Measurements from ENCODE around the gene NCAPD2. TPM values are rescaled to one million over a fixed set of nuclear protein-coding genes. Genes with fewer than 3 reads are reported as not detected.

The NCAPD2 gene
- total and polyA plus RNA-seq, 2 of the 4 experiments (the other 2 are of a cell fraction), result 35.6 to 57.9 TPM

- no peak for TF ChIP-seq BHLHE40 (IDR thresholded peaks at IDR 0.05; ENCODE audit: low read depth, low read length)
- TF ChIP-seq CHD1 (IDR thresholded peaks at IDR 0.05; ENCODE audit: low read depth, low read length), result no peak
These were observed 32.3 kb upstream of the NCAPD2 start (continued) for GRCh38 chr12:6461401-6462233.

- CTCF ChIA-PET, result no interaction called here
- H3K14ac ChIP-seq (replicated peaks; ENCODE audit: low read depth, low read length), result no peak overlapping the region
- no peaks in the 10 kb centered on the region for H3K27me3 ChIP-seq (ENCODE audit: control insufficient read depth, insufficient read depth, low read length)
- 90% methylated on average over 9 of the region's 14 CpGs; no CpG with 5 or more reads in 1 of the 2 experiments for WGBS, 2 experiments (ENCODE audit: extremely low coverage in 2 of 2, insufficient read length in 1 of 2)
- no peak overlapping the region for H4K91ac ChIP-seq (ENCODE audit: insufficient read depth, low read depth, low read length)
- no peak overlapping the region for H2BK20ac ChIP-seq (ENCODE audit: low read depth, low read length)
- H4K20me1 ChIP-seq (ENCODE audit: insufficient read depth, low read length), result peaks cover 5% of the 10 kb centered on the region; the same call in 1 of the 2 replicates
- H4K5ac ChIP-seq (ENCODE audit: low read depth, low read length), result no peak overlapping the region
- H2BK120ac ChIP-seq (ENCODE audit: low read depth, low read length), result no peak overlapping the region
- H4K8ac ChIP-seq (ENCODE audit: low read depth in 2 of 2, low read length in 2 of 2), result no peak overlapping the region
- DNase-seq (no peak), ATAC-seq (ENCODE audit: low read depth) (no peak)
- no peak overlapping the region for H2AK5ac ChIP-seq (ENCODE audit: low read depth, low read length)
- no peak overlapping the region for H3K18ac ChIP-seq (ENCODE audit: low read depth, low read length)
- H3K27ac ChIP-seq (ENCODE audit: insufficient read depth, low read length), result no peak overlapping the region
- POLR2A ChIA-PET (ENCODE audit: unreplicated experiment), result no interaction called here
- H3K36me3 ChIP-seq (ENCODE audit: control insufficient read depth, insufficient read depth, low read length), result peaks cover 62% of the 10 kb centered on the region
- H2BK5ac ChIP-seq (ENCODE audit: low read depth, low read length, poor library complexity, severe bottlenecking), result no peak overlapping the region
- no peaks in the 10 kb centered on the region for H3K4me1 ChIP-seq (ENCODE audit: control insufficient read depth, insufficient read depth, low read length)
- no peak overlapping the region for H2BK15ac ChIP-seq (ENCODE audit: low read depth, low read length)
- H3K9me3 ChIP-seq (ENCODE audit: control insufficient read depth, insufficient read depth, low read length), result no peaks in the 10 kb centered on the region
- in situ Hi-C loops (cut with MboI; ENCODE audit: low sequenced_read_pairs) (loop anchor here (5.0 to 25.0 kb wide), 4 partner anchors 40 to 400 kb away; no protein-coding TSS in a partner anchor), intact Hi-C loops (cut with micrococcal nuclease) (no loop called here), dilution Hi-C loops (cut with HindIII; ENCODE audit: low sequenced_read_pairs, unreplicated experiment) (no loop called here)
- H3K4me3 ChIP-seq (ENCODE audit: insufficient read depth, low read depth, low read length), result no peak overlapping the region
- no peak overlapping the region for H3K4ac ChIP-seq (ENCODE audit: low read depth, low read length)
- no peak overlapping the region for H3K23ac ChIP-seq (ENCODE audit: low read depth, low read length)
- no peak overlapping the region for H2AK9ac ChIP-seq (replicated peaks; ENCODE audit: low read depth, low read length, poor library complexity)
- no peak for TF ChIP-seq BHLHE40 (IDR thresholded peaks at IDR 0.05; ENCODE audit: low read depth, low read length)
- no peak for TF ChIP-seq MXI1 (IDR thresholded peaks at IDR 0.05; ENCODE audit: borderline replicate concordance, low read depth, low read length)
- TF ChIP-seq CTCF (conservative IDR thresholded peaks at IDR 0.05; ENCODE audit: low read depth, low read length), result no peak
- H3K9ac ChIP-seq (ENCODE audit: low read depth, low read length), result no peak overlapping the region
- no peak overlapping the region for H2AFZ ChIP-seq (replicated peaks; ENCODE audit: low read length, poor library complexity)
- H3K56ac ChIP-seq (ENCODE audit: extremely low read depth, insufficient read depth, low read length), result no peak overlapping the region
- no TSS peak for BruUV-seq (replicated peaks)
- 0 out of 2 replicates have a peak, but pooled peaks cover 4% of the 10 kb centered on the region for H3K9me1 ChIP-seq (ENCODE audit: insufficient read depth, low read length)
- no peak overlapping the region for H3K4me2 ChIP-seq (ENCODE audit: low read depth, low read length)
- H3K79me1 ChIP-seq (ENCODE audit: low read depth in 1 of 2, low read length in 2 of 2), result peaks cover 8 to 18% of the 10 kb centered on the region in 2 experiments; a peak in 3 of 4 replicates
These were observed 31.5 kb upstream of the NCAPD2 start for GRCh38 chr12:6462234-6462995.
